ENCODE results near the gene KIRREL3. TPM values are rescaled to one million over a fixed set of nuclear protein-coding genes. Genes with fewer than 3 reads are reported as not detected.

The KIRREL3 gene
- total RNA-seq, 2 experiments from 2014 or later: not detected

- no peaks in the 10 kb centered on the region for H3K9me3 Mint-ChIP-seq
- H3K4me1 Mint-ChIP-seq (ENCODE audit: low read depth): no peaks in the 10 kb centered on the region
- peaks cover 17% of the 10 kb centered on the region for H3K27me3 Mint-ChIP-seq
- Histone ChIP-seq H3K27ac (ENCODE audit: low read depth in 1 of 2, low read length in 2 of 2) (no peak overlapping the region), H3K36me3 (ENCODE audit: insufficient read depth, low read length) (no peaks in the 10 kb centered on the region), H3K9me3 (ENCODE audit: control insufficient read depth in 1 of 2, insufficient read depth in 1 of 2, low read length in 2 of 2) (no peaks in the 10 kb centered on the region), H3K27me3 (ENCODE audit: control insufficient read depth in 1 of 2, insufficient read depth in 2 of 2, low read length in 2 of 2) (peaks cover 0 to 7% of the 10 kb centered on the region in 2 experiments), H3K4me1 (ENCODE audit: insufficient read depth, low read length) (no peaks in the 10 kb centered on the region), H3K4me3 (ENCODE audit: low read length) (no peak overlapping the region)
- CTCF ChIA-PET: no interaction called here
- no peak overlapping the region for H3K4me3 Mint-ChIP-seq
- no peak overlapping the region for H3K27ac Mint-ChIP-seq
- POLR2A ChIA-PET: no interaction called here
- TF ChIP-seq CTCF (IDR thresholded peaks at IDR 0.05): no peak
- no peak for ATAC-seq (ENCODE audit: poor library complexity)
- no peaks in the 10 kb centered on the region for H3K36me3 Mint-ChIP-seq (ENCODE audit: low read depth)
- intact Hi-C loops (cut with DNase I, micrococcal nuclease): no loop called here
- DNase-seq: no peak
Measured at GRCh38 chr11:126546191-126546590, 454.4 kb downstream of the KIRREL3 start.

- H3K27me3 ChIP-seq (ENCODE audit: control insufficient read depth in 1 of 2, insufficient read depth in 2 of 2, low read length in 2 of 2): peaks cover 0 to 7% of the 10 kb centered on the region in 2 experiments
- intact Hi-C loops (cut with DNase I, micrococcal nuclease): no loop called here
- no peaks in the 10 kb centered on the region for H3K9me3 ChIP-seq (ENCODE audit: control insufficient read depth in 1 of 2, insufficient read depth in 1 of 2, low read length in 2 of 2)
- H3K27me3 Mint-ChIP-seq: peaks cover 17% of the 10 kb centered on the region
- no peaks in the 10 kb centered on the region for H3K4me1 ChIP-seq (ENCODE audit: insufficient read depth, low read length)
- POLR2A ChIA-PET: no interaction called here
- no peak overlapping the region for H3K27ac ChIP-seq (ENCODE audit: low read depth in 1 of 2, low read length in 2 of 2)
- CTCF ChIA-PET: no interaction called here
- no peak for TF ChIP-seq CTCF (IDR thresholded peaks at IDR 0.05)
- H3K4me3 Mint-ChIP-seq: no peak overlapping the region
- no peaks in the 10 kb centered on the region for H3K36me3 Mint-ChIP-seq (ENCODE audit: low read depth)
- no peak overlapping the region for H3K27ac Mint-ChIP-seq
- H3K36me3 ChIP-seq (ENCODE audit: insufficient read depth, low read length): no peaks in the 10 kb centered on the region
- no peak overlapping the region for H3K4me3 ChIP-seq (ENCODE audit: low read length)
- no peaks in the 10 kb centered on the region for H3K9me3 Mint-ChIP-seq
- DNase-seq: no peak
- no peak for ATAC-seq (ENCODE audit: poor library complexity)
- no peaks in the 10 kb centered on the region for H3K4me1 Mint-ChIP-seq (ENCODE audit: low read depth)
Measured at GRCh38 chr11:126545057-126545555, 455.5 kb downstream of the KIRREL3 start.

GRCh38 chr11:126544108-126545056 lies 456.2 kb downstream of the KIRREL3 start:
- no peaks in the 10 kb centered on the region for H3K36me3 ChIP-seq (ENCODE audit: insufficient read depth, low read length)
- Mint-ChIP-seq H3K27me3 (peaks cover 17% of the 10 kb centered on the region), H3K4me3 (no peak overlapping the region), H3K36me3 (ENCODE audit: low read depth) (no peaks in the 10 kb centered on the region), H3K27ac (no peak overlapping the region), H3K4me1 (ENCODE audit: low read depth) (no peaks in the 10 kb centered on the region), H3K9me3 (no peaks in the 10 kb centered on the region)
- no peak overlapping the region for H3K4me3 ChIP-seq (ENCODE audit: low read length)
- intact Hi-C loops (cut with DNase I, micrococcal nuclease): no loop called here
- peaks cover 0 to 7% of the 10 kb centered on the region in 2 experiments for H3K27me3 ChIP-seq (ENCODE audit: control insufficient read depth in 1 of 2, insufficient read depth in 2 of 2, low read length in 2 of 2)
- no peak overlapping the region for H3K27ac ChIP-seq (ENCODE audit: low read depth in 1 of 2, low read length in 2 of 2)
- no peak for TF ChIP-seq CTCF (IDR thresholded peaks at IDR 0.05)
- ATAC-seq (ENCODE audit: poor library complexity) (no peak), DNase-seq (no peak)
- POLR2A ChIA-PET: no interaction called here
- no peaks in the 10 kb centered on the region for H3K9me3 ChIP-seq (ENCODE audit: control insufficient read depth in 1 of 2, insufficient read depth in 1 of 2, low read length in 2 of 2)
- CTCF ChIA-PET: no interaction called here
- H3K4me1 ChIP-seq (ENCODE audit: insufficient read depth, low read length): no peaks in the 10 kb centered on the region

Measured in CD4-positive, alpha-beta T cell (primary cell).